HEK293 (cell line): Measurements from ENCODE around the gene PARD3.

Experiments used
- CTCF ChIA-PET: fragments of 350-600 bp; formaldehyde crosslinking; extraction: SDS; loops from one replicate; lab custom pipeline; 2021; ENCODE audit warnings: antibody characterized with exemption; lab: Yijun Ruan, JAX
- POLR2A ChIA-PET: fragments of 300-600 bp; formaldehyde crosslinking; extraction: SDS; loops from one replicate; lab custom pipeline; 2020; ENCODE audit warnings: antibody characterized with exemption, inconsistent platforms; lab: Yijun Ruan, JAX
- H3K27ac ChIP-seq: fragments of 200-500 bp; sonication (Bioruptor generic); 2 replicates; pipeline ENCODE4 v1.5.1; 2014; ENCODE audit warnings: low read depth, low read length, control low read depth, inconsistent platforms; ENCODE audit errors: extremely low read depth
- H3K36me3 ChIP-seq, 2 experiments: fragments of 200-500 bp in 1 of 2; sonication (Bioruptor generic) in 1 of 2; 1 replicate in 1 of 2; 2 replicates in 1 of 2; pipeline ENCODE4 v1.5.1; 2014 to 2017; ENCODE audit warnings: inconsistent platforms in 2 of 2, low read length in 2 of 2; ENCODE audit not compliant: control insufficient read depth in 2 of 2, insufficient read depth in 1 of 2
- H3K4me1 ChIP-seq: fragments of 200-500 bp; sonication (Bioruptor generic); 2 replicates; pipeline ENCODE4 v1.5.1; 2014; ENCODE audit warnings: mild to moderate bottlenecking, low read length, inconsistent platforms; ENCODE audit not compliant: control insufficient read depth, insufficient read depth
- H3K4me3 ChIP-seq: 2 replicates; pipeline ENCODE4 v1.5.1; 2011; ENCODE audit warnings: low read depth, mild to moderate bottlenecking, control low read depth, low read length, moderate library complexity
- H3K9me3 ChIP-seq: fragments of 200-500 bp; sonication (Bioruptor generic); 2 replicates; pipeline ENCODE4 v1.5.1; 2014; ENCODE audit warnings: low read depth, low read length, inconsistent platforms; ENCODE audit not compliant: control insufficient read depth, insufficient read depth
- ATF2 ChIP-seq: fragments of 450-650 bp; formaldehyde crosslinking; IDR thresholded peaks from 2 replicates; pipeline ENCODE4 v1.5.1; 2016; ENCODE audit warnings: missing biosample characterization, missing genetic modification characterization, low read depth
- BCL11B ChIP-seq: fragments of 450-650 bp; formaldehyde crosslinking; IDR thresholded peaks from 2 replicates; pipeline ENCODE4 v1.5.1; 2016; ENCODE audit warnings: low read depth, missing biosample characterization, missing genetic modification characterization
- GLI2 ChIP-seq: fragments of 450-650 bp; formaldehyde crosslinking; IDR thresholded peaks from 2 replicates; pipeline ENCODE4; 2017; ENCODE audit warnings: missing biosample characterization, missing genetic modification characterization, low read depth, borderline replicate concordance
- GLIS1 ChIP-seq: fragments of 450-650 bp; formaldehyde crosslinking; IDR thresholded peaks from 2 replicates; pipeline ENCODE4 v1.5.1; 2016; ENCODE audit warnings: missing biosample characterization, missing genetic modification characterization
- KLF17 ChIP-seq: fragments of 450-650 bp; formaldehyde crosslinking; IDR thresholded peaks from 2 replicates; pipeline ENCODE4 v1.5.1; 2016; ENCODE audit warnings: missing biosample characterization, missing genetic modification characterization
- OSR2 ChIP-seq: fragments of 450-650 bp; formaldehyde crosslinking; IDR thresholded peaks from 2 replicates; pipeline ENCODE4 v1.5.1; 2016; ENCODE audit warnings: missing biosample characterization, missing genetic modification characterization
- SETDB1 ChIP-seq: IDR thresholded peaks from one replicate; pipeline ENCODE4 v1.6.1; 2017; ENCODE audit warnings: mild to moderate bottlenecking, low read length, moderate library complexity, mixed read lengths; ENCODE audit not compliant: insufficient read length
- WT1 ChIP-seq: fragments of 450-650 bp; formaldehyde crosslinking; IDR thresholded peaks from 2 replicates; pipeline ENCODE4 v1.5.1; 2016; ENCODE audit warnings: missing biosample characterization, missing genetic modification characterization
- ZBTB6 ChIP-seq: fragments of 450-650 bp; formaldehyde crosslinking; IDR thresholded peaks from 2 replicates; pipeline ENCODE4 v1.5.1; 2017; ENCODE audit warnings: missing biosample characterization, missing genetic modification characterization
- ZFHX2 ChIP-seq: fragments of 450-650 bp; formaldehyde crosslinking; conservative IDR thresholded peaks from 2 replicates; pipeline ENCODE4 v1.5.1; 2016; ENCODE audit warnings: missing biosample characterization, missing genetic modification characterization
- ZNF114 ChIP-seq: fragments of 450-650 bp; formaldehyde crosslinking; IDR thresholded peaks from 2 replicates; pipeline ENCODE4 v1.5.0; 2017; ENCODE audit warnings: missing biosample characterization, missing genetic modification characterization
- ZNF157 ChIP-seq: fragments of 450-650 bp; formaldehyde crosslinking; IDR thresholded peaks from 2 replicates; pipeline ENCODE4 v1.5.1; 2016; ENCODE audit warnings: missing biosample characterization, missing genetic modification characterization
- ZNF174 ChIP-seq: fragments of 450-650 bp; formaldehyde crosslinking; IDR thresholded peaks from 2 replicates; pipeline ENCODE4 v1.5.0; 2017; ENCODE audit warnings: missing biosample characterization, mild to moderate bottlenecking, missing genetic modification characterization
- ZNF18 ChIP-seq: fragments of 450-650 bp; formaldehyde crosslinking; IDR thresholded peaks from 2 replicates; pipeline ENCODE4 v1.5.1; 2016; ENCODE audit warnings: missing biosample characterization, missing genetic modification characterization
- ZNF19 ChIP-seq: fragments of 450-650 bp; formaldehyde crosslinking; IDR thresholded peaks from 2 replicates; pipeline ENCODE4; 2016; ENCODE audit warnings: missing biosample characterization, missing genetic modification characterization, low read depth
- ZNF214 ChIP-seq: fragments of 450-650 bp; formaldehyde crosslinking; IDR thresholded peaks from 2 replicates; pipeline ENCODE4 v1.5.1; 2017; ENCODE audit warnings: missing biosample characterization, mild to moderate bottlenecking, missing genetic modification characterization, borderline replicate concordance
- ZNF239 ChIP-seq: fragments of 450-650 bp; formaldehyde crosslinking; IDR thresholded peaks from 2 replicates; pipeline ENCODE4 v1.5.1; 2016; ENCODE audit warnings: missing biosample characterization, missing genetic modification characterization
- ZNF311 ChIP-seq: fragments of 450-650 bp; formaldehyde crosslinking; IDR thresholded peaks from 2 replicates; pipeline ENCODE4 v1.5.1; 2017; ENCODE audit warnings: missing biosample characterization, missing genetic modification characterization, borderline replicate concordance
- ZNF341 ChIP-seq: fragments of 450-650 bp; formaldehyde crosslinking; IDR thresholded peaks from 2 replicates; pipeline ENCODE4; 2016; ENCODE audit warnings: low read depth, missing biosample characterization, missing genetic modification characterization
- ZNF391 ChIP-seq: fragments of 450-650 bp; formaldehyde crosslinking; IDR thresholded peaks from 2 replicates; pipeline ENCODE4 v1.5.1; 2016; ENCODE audit warnings: low read depth, missing biosample characterization, missing genetic modification characterization, borderline replicate concordance
- ZNF423 ChIP-seq: fragments of 450-650 bp; formaldehyde crosslinking; IDR thresholded peaks from 2 replicates; pipeline ENCODE4 v1.5.1; 2016; ENCODE audit warnings: missing biosample characterization, missing genetic modification characterization
- ZNF433 ChIP-seq: fragments of 450-650 bp; formaldehyde crosslinking; IDR thresholded peaks from 2 replicates; pipeline ENCODE4 v1.5.1; 2016; ENCODE audit warnings: missing biosample characterization, missing genetic modification characterization, low read depth
- ZNF48 ChIP-seq: fragments of 450-650 bp; formaldehyde crosslinking; IDR thresholded peaks from 2 replicates; pipeline ENCODE4 v1.5.1; 2016; ENCODE audit warnings: missing biosample characterization, missing genetic modification characterization
- ZNF488 ChIP-seq: fragments of 450-650 bp; formaldehyde crosslinking; IDR thresholded peaks from 2 replicates; pipeline ENCODE4 v1.5.1; 2016; ENCODE audit warnings: missing biosample characterization, missing genetic modification characterization
- ZNF529 ChIP-seq: fragments of 450-650 bp; formaldehyde crosslinking; IDR thresholded peaks from 2 replicates; pipeline ENCODE4 v1.5.1; 2017; ENCODE audit warnings: missing genetic modification characterization, missing biosample characterization; ENCODE audit not compliant: insufficient replicate concordance
- ZNF544 ChIP-seq: fragments of 450-650 bp; formaldehyde crosslinking; IDR thresholded peaks from 2 replicates; pipeline ENCODE4 v1.5.0; 2017; ENCODE audit warnings: missing biosample characterization, missing genetic modification characterization
- ZNF549 ChIP-seq: fragments of 450-650 bp; IDR thresholded peaks from 2 replicates; pipeline ENCODE4 v1.5.1; 2018; ENCODE audit warnings: missing biosample characterization, missing genetic modification characterization, mild to moderate bottlenecking, inconsistent platforms, moderate library complexity
- ZNF558 ChIP-seq: fragments of 450-650 bp; formaldehyde crosslinking; IDR thresholded peaks from 2 replicates; pipeline ENCODE4 v1.5.1; 2016; ENCODE audit warnings: missing biosample characterization, missing genetic modification characterization
- ZNF621 ChIP-seq: fragments of 450-650 bp; formaldehyde crosslinking; IDR thresholded peaks from 2 replicates; pipeline ENCODE4 v1.5.1; 2017; ENCODE audit warnings: missing biosample characterization, missing genetic modification characterization
- ZNF624 ChIP-seq: fragments of 450-650 bp; formaldehyde crosslinking; IDR thresholded peaks from 2 replicates; pipeline ENCODE4 v1.5.1; 2017; ENCODE audit warnings: missing biosample characterization, missing genetic modification characterization
- ZNF658 ChIP-seq: fragments of 450-650 bp; formaldehyde crosslinking; IDR thresholded peaks from 2 replicates; pipeline ENCODE4; 2016; ENCODE audit warnings: missing biosample characterization, missing genetic modification characterization
- ZNF670 ChIP-seq: fragments of 450-650 bp; formaldehyde crosslinking; IDR thresholded peaks from 2 replicates; pipeline ENCODE4 v1.5.1; 2016; ENCODE audit warnings: missing biosample characterization, missing genetic modification characterization, low read depth
- ZNF76 ChIP-seq: fragments of 450-650 bp; formaldehyde crosslinking; IDR thresholded peaks from 2 replicates; pipeline ENCODE4; 2016; ENCODE audit warnings: low read depth, missing biosample characterization, missing genetic modification characterization, borderline replicate concordance
- ZNF843 ChIP-seq: fragments of 450-650 bp; formaldehyde crosslinking; IDR thresholded peaks from 2 replicates; pipeline ENCODE4 v1.5.1; 2016; ENCODE audit warnings: missing biosample characterization, missing genetic modification characterization

The PARD3 gene

GRCh38 chr10:34740321-34740720 lies 74.8 kb downstream of the PARD3 start (continued):
- TF ChIP-seq ZNF18 (tag by site-specific recombination) (0 out of 2 replicates have a peak, but pooled peaks have one; percentile 9), GLIS1 (tag by site-specific recombination) (no peak), ZNF239 (tag by site-specific recombination) (no peak), ZNF48 (tag by site-specific recombination) (no peak), SETDB1 (no peak), ZNF214 (tag by site-specific recombination) (no peak), ATF2 (no peak), ZFHX2 (tag by site-specific recombination) (0 out of 2 replicates have a peak, but pooled peaks have one; percentile 28)

- CTCF ChIA-PET: interaction anchor here (2.3 to 2.6 kb wide), 2 partner anchors 9 to 16 kb away, joined by 6 to 11 read pairs; no protein-coding TSS in a partner anchor
- H3K27ac ChIP-seq: no peak overlapping the region
- H3K36me3 ChIP-seq: no peaks in the 10 kb centered on the region
- peak overlapping the region; percentile 2; the same call in 1 of the 2 replicates for H3K4me3 ChIP-seq
- peaks cover 14% of the 10 kb centered on the region; the same call in 1 of the 2 replicates for H3K4me1 ChIP-seq
- H3K9me3 ChIP-seq: no peaks in the 10 kb centered on the region
- POLR2A ChIA-PET: interaction anchor here (1.4 kb wide), 1 partner anchor 74 kb away, joined by 3 read pairs; no protein-coding TSS in a partner anchor
- no peak for TF ChIP-seq ZNF670 (tag by site-specific recombination)
- TF ChIP-seq ZNF423 (tag by site-specific recombination): peak; percentile 94
- no peak for TF ChIP-seq ZNF658 (tag by site-specific recombination)
- TF ChIP-seq ZNF433: no peak
- TF ChIP-seq WT1: peak; percentile 99
- TF ChIP-seq GLI2 (tag by site-specific recombination): no peak
- no peak for TF ChIP-seq ZNF843
- TF ChIP-seq ZNF529 (tag by site-specific recombination): no peak
- no peak for TF ChIP-seq ZNF549 (tag by site-specific recombination)
- no peak for TF ChIP-seq ZNF157 (tag by site-specific recombination)
- TF ChIP-seq ZNF621: no peak
- no peak for TF ChIP-seq ZNF544 (tag by site-specific recombination)
- no peak for TF ChIP-seq ZNF114 (tag by site-specific recombination)
- no peak for TF ChIP-seq ZNF76 (tag by site-specific recombination)
- no peak for TF ChIP-seq ZNF19 (tag by site-specific recombination)
- peak; percentile 42; the same call in 1 of the 2 replicates for TF ChIP-seq OSR2 (tag by site-specific recombination)
- TF ChIP-seq ZNF391 (tag by site-specific recombination): no peak
- TF ChIP-seq BCL11B (tag by site-specific recombination): no peak
- TF ChIP-seq ZNF341 (tag by site-specific recombination): no peak
- no peak for TF ChIP-seq ZNF174 (tag by site-specific recombination)
- no peak for TF ChIP-seq ZNF311 (tag by site-specific recombination)
- TF ChIP-seq KLF17 (tag by site-specific recombination): peak; percentile 86
- TF ChIP-seq ZNF488 (tag by site-specific recombination): no peak
- no peak for TF ChIP-seq ZNF558
- TF ChIP-seq ZBTB6 (tag by site-specific recombination): no peak
- no peak for TF ChIP-seq ZNF624 (tag by site-specific recombination)
Observed at GRCh38 chr10:34739915-34740314, 75.2 kb downstream of the PARD3 start.
